Occipital lobe (tissue), 2 donors: Measurements from ENCODE around the gene IP6K3. TPM values are rescaled to one million over a fixed set of nuclear protein-coding genes. Genes with fewer than 3 reads are reported as not detected.

Experiments
- DNase-seq: peaks from one replicate; lab custom pipeline; 2025; lab: John Stamatoyannopoulos, UW
- total RNA-seq: library from RNA; depleted of rRNA; stranded (reverse); fragments of >200 nt; gene quantifications from one replicate; pipeline ENCODE4 v1.2.3, GENCODE V29; 2014

The IP6K3 gene
- total RNA-seq, 1 donor from 2014 or later: not detected

GRCh38 chr6:33705955-33706725, 40.6 kb downstream of the IP6K3 start:
- no peak for DNase-seq

GRCh38 chr6:33705268-33705885, 41.3 kb downstream of the IP6K3 start:
- DNase-seq: no peak

DNA sequence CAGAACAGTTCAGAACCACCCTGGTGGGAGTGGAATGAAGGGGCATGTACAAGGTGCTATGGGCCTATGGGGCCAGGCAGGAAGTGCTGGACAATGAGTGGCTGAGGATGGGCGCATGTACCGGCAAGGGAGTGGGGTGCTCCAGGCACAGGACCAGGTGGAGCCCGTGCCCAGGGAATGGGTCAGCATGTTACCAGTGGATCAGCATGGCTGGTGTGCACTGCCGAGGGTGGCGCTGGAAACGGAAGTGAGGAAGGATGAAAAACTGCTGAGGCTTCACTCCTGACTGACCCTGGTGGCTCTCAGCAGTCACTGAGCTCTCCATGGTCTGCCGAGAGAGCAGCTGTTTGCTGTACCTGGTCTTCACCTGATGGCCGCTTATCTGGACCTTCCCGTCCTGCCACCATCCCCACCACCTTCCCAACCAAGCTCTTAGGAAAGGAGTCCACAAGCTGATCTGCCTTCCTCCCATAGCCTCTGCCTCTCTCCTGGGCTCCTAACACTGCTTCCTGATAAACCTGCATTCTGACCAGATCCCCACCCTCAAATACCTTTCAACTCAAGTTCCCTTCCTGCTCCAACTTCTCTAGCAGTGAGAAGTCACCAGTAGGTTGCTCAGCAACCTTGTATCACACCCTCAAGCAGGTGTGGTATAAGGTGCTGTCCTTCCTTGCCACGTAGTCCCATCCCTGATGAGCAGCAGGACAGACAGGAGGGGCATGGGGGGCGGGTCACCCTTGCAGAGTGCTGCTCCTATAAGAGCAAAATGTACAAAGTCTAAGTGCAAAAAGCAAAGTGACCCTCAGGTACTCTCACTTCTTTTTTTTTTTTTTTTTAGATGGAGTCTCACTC, 42.3 kb downstream of the IP6K3 start:
- no peak for DNase-seq

DNA sequence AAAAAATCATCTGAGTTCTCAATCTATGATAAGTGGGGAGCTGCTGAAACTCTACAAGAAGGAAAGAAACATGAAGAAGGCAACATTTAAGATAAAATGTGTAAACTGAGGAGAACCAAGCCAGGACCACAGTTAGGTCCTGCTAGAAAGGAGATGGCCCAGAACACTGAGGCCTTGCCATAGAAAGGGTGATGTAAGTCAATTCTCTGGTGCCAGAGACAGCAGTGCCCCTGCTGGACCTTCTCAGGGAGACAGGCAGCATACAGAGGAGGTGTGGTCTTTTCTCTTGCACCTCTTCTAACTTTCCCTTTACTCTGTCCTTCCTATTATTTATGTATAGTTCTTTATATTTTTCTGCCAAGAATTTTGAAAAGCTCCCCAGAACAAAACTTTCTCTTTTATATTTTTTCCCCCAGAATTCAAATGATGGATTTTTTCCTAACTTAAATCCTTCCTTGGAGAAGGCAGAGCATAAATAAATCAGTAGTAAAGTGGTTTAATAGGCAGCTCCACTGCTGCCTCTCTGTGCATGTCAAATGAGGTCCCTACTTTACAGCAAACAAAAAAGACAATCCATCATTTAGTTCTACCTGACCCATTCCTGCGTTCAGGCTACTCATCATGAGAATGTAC, 44.2 kb downstream of the IP6K3 start:
- DNase-seq: no peak

- no peak for DNase-seq
Measured at GRCh38 chr6:33700391-33701050, 46.2 kb downstream of the IP6K3 start.

- DNase-seq: no peak
Measured at GRCh38 chr6:33699739-33700138, 47.0 kb downstream of the IP6K3 start.

GRCh38 chr6:33699131-33699530, 47.6 kb downstream of the IP6K3 start:
- no peak for DNase-seq

- no peak for DNase-seq
Measured at GRCh38 chr6:33698494-33698893, 48.2 kb downstream of the IP6K3 start.

DNA sequence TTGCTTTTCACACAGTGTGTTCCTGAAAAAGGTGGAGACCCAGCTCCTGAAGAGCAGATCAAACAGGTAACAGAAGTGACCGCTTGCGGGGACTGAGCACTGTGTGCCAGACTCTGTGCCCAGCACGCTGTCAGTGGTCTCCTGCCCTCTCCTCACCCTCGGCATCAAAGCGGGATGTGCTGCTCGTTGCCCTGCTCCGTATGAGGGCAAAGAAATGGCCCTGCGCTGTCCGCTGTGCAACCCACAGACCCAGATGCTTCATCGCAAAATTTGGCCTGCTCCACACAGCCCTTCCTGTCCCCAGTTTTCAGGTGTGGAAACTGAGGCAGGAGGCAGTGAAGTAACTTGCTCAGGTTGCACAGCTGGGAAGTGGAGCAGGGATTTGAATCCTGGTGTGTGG, 48.9 kb downstream of the IP6K3 start:
- DNase-seq: no peak

- DNase-seq: no peak
Measured at GRCh38 chr6:33696548-33697518, 49.9 kb downstream of the IP6K3 start.

DNA sequence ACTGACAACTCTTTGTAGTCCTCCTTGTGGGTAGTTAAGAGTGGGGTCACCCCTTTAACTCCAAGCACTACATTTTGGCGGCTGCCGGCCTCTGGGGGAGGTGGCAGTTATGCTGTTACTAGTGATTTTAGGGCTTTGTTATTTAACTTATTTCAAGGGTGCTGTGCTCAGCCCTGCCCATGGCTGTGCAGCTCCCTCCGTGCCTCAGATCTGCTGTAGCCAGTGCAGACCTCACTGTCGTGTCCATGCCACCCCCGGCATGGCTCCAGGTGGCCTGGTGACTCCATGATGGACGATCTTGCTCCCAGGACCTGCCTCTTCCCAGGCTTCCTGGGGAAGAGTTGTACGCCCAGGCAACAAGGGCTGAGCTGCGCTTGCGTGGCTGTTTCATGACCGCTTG, 50.6 kb downstream of the IP6K3 start:
- DNase-seq: no peak

DNA sequence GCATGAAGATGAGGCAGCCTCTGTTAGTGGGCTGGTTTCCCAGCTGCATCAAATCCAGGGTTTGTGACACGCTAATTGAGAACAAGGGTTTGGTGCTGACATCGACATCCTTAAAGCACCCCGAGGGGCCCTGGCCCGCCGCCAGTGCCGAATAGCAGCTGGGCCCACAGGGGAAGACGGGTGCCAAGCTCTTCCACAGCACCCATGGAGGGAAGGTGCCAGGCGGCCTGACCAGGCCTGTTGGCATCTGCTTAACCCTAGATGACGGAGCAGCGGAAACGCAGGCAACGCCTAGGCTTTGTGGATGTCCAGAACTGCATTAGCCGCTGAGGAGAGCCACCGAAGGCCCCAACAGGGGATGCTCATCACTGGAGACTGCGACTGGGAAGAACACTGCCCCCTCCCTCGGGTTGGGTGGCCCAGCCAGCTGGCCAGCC, 51.2 kb downstream of the IP6K3 start:
- no peak for DNase-seq

GRCh38 chr6:33694977-33695376, 51.7 kb downstream of the IP6K3 start:
- DNase-seq: no peak

- no peak for DNase-seq
Measured at GRCh38 chr6:33694401-33694931, 52.2 kb downstream of the IP6K3 start.

GRCh38 chr6:33693186-33694105, 53.3 kb downstream of the IP6K3 start:
- no peak for DNase-seq

DNA sequence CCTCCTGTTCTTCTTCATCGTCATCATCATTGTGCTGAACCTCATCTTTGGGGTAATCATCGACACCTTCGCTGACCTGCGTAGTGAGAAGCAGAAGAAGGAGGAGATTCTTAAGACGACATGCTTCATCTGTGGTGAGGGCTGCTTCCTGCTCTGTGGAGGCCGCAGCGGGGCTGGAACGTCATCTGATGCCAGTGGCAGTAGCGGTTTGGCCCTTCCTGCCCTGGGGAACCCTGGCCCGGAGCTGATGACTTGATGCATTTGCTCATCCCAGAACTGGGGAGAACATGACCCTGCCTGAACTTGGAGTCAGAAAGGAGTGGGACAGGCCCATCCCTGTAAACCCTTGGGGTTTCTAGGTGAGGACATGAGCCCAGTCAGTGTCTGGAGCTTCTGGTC, 53.9 kb downstream of the IP6K3 start:
- no peak for DNase-seq

DNA sequence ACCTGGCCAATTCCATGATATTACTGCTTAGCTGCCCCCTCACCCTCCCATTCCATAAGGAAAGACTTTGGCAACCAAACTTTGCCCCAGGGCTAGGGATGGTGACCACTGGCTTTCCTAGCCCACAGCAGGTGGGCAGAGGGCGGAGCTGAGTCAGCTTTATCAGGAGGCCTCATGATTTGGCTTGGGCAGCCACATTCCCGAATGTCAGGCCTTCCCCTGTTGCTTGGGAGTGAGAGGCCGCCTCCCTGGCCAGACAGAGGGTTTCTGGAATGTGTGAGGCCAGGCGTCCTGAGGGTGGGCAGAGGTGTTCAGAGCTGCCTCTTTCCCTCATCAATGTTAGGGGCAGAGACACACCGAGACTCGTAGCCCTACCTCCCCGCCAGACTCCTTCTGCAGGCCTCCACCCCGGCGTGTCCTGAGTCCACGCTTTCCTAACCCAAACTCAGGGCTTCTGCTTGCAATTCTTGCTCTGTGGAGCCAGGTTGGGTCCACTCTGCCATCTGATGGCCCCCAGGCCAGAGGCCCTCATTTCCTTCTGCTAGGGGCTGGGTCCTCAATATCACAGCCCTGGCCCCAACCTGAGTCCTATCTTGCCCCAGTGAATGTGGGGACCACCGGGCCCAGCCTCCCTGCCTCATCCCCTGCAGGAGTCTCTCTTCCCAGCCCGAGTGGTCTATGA, 54.5 kb downstream of the IP6K3 start:
- DNase-seq: no peak

- no peak for DNase-seq
Measured at GRCh38 chr6:33691456-33692077, 55.1 kb downstream of the IP6K3 start.
